ENCODE measurements around the gene EPX.

- TF ChIP-seq CTCF (IDR thresholded peaks at IDR 0.05) (no peak), POLR2A (IDR thresholded peaks at IDR 0.05) (no peak)
Observed at GRCh38 chr17:58248955-58249269, 56.4 kb downstream of the EPX start.
